WERI-Rb-1 (cell line): ENCODE data around the gene ITPR2.

ENCODE experiments used
- DNase-seq: peaks from one replicate; pipeline ENCODE4 v3.0.0-alpha.2; 2020
- H3K27ac ChIP-seq: fragments of 250-450 bp; sonication (Bioruptor Pico); 2 replicates; pipeline ENCODE4 v1.5.1; 2020; ENCODE audit warnings: mild to moderate bottlenecking, moderate library complexity
- H3K27me3 ChIP-seq: fragments of 250-450 bp; sonication (Bioruptor Pico); 2 replicates; pipeline ENCODE4 v1.5.1; 2021; ENCODE audit warnings: mild to moderate bottlenecking, low read depth, moderate library complexity; ENCODE audit not compliant: insufficient read depth, severe bottlenecking
- H3K36me3 ChIP-seq: fragments of 250-450 bp; sonication (Bioruptor Pico); 2 replicates; pipeline ENCODE4 v1.5.1; 2020; ENCODE audit warnings: mild to moderate bottlenecking, moderate library complexity
- H3K4me3 ChIP-seq: 2 replicates; pipeline ENCODE4 v1.5.1; 2011; ENCODE audit warnings: low read depth, mild to moderate bottlenecking, control low read depth, low read length
- H3K9me3 ChIP-seq: fragments of 250-450 bp; sonication (Bioruptor Pico); 2 replicates; pipeline ENCODE4 v1.5.1; 2021; ENCODE audit warnings: mild to moderate bottlenecking, moderate library complexity; ENCODE audit not compliant: severe bottlenecking
- CTCF ChIP-seq: IDR thresholded peaks from 2 replicates; pipeline ENCODE4 v1.5.1; 2011; ENCODE audit warnings: low read depth, mild to moderate bottlenecking, control low read depth, inconsistent platforms, low read length

ITPR2 gene

GRCh38 chr12:26374934-26375680 lies 457.9 kb downstream of the ITPR2 start:
- no peaks in the 10 kb centered on the region for H3K36me3 ChIP-seq
- DNase-seq: no peak
- H3K9me3 ChIP-seq: no peaks in the 10 kb centered on the region
- no peak overlapping the region for H3K27ac ChIP-seq
- TF ChIP-seq CTCF: no peak
- H3K27me3 ChIP-seq: no peaks in the 10 kb centered on the region
- no peak overlapping the region for H3K4me3 ChIP-seq

- Histone ChIP-seq H3K4me3 (no peak overlapping the region), H3K36me3 (no peaks in the 10 kb centered on the region), H3K9me3 (no peaks in the 10 kb centered on the region), H3K27ac (no peak overlapping the region), H3K27me3 (no peaks in the 10 kb centered on the region)
- no peak for DNase-seq
- TF ChIP-seq CTCF: no peak
Measured at GRCh38 chr12:26373606-26374495, 459.1 kb downstream of the ITPR2 start.

GRCh38 chr12:26372866-26373265 lies 460.1 kb downstream of the ITPR2 start:
- no peaks in the 10 kb centered on the region for H3K9me3 ChIP-seq
- no peak for TF ChIP-seq CTCF
- no peak overlapping the region for H3K4me3 ChIP-seq
- H3K27me3 ChIP-seq: no peaks in the 10 kb centered on the region
- H3K27ac ChIP-seq: no peak overlapping the region
- H3K36me3 ChIP-seq: no peaks in the 10 kb centered on the region
- no peak for DNase-seq

- Histone ChIP-seq H3K27ac (no peak overlapping the region), H3K4me3 (no peak overlapping the region), H3K36me3 (no peaks in the 10 kb centered on the region), H3K9me3 (no peaks in the 10 kb centered on the region), H3K27me3 (no peaks in the 10 kb centered on the region)
- no peak for TF ChIP-seq CTCF
- no peak for DNase-seq
Measured at GRCh38 chr12:26370098-26370497, 462.9 kb downstream of the ITPR2 start.

- Histone ChIP-seq H3K27me3 (no peaks in the 10 kb centered on the region), H3K27ac (no peak overlapping the region), H3K9me3 (no peaks in the 10 kb centered on the region), H3K4me3 (no peak overlapping the region), H3K36me3 (no peaks in the 10 kb centered on the region)
- no peak for DNase-seq
- TF ChIP-seq CTCF: no peak
Measured at GRCh38 chr12:26369588-26369987, 463.4 kb downstream of the ITPR2 start.
